ENCODE data around the gene NACC2.

NACC2 gene

GRCh38 chr9:136057236-136058081 lies 37.6 kb downstream of the NACC2 start:
- H3K4me3 ChIP-seq (replicated peaks; ENCODE audit: low read depth, low read length): no peak overlapping the region
- TF ChIP-seq, protein P1, sequence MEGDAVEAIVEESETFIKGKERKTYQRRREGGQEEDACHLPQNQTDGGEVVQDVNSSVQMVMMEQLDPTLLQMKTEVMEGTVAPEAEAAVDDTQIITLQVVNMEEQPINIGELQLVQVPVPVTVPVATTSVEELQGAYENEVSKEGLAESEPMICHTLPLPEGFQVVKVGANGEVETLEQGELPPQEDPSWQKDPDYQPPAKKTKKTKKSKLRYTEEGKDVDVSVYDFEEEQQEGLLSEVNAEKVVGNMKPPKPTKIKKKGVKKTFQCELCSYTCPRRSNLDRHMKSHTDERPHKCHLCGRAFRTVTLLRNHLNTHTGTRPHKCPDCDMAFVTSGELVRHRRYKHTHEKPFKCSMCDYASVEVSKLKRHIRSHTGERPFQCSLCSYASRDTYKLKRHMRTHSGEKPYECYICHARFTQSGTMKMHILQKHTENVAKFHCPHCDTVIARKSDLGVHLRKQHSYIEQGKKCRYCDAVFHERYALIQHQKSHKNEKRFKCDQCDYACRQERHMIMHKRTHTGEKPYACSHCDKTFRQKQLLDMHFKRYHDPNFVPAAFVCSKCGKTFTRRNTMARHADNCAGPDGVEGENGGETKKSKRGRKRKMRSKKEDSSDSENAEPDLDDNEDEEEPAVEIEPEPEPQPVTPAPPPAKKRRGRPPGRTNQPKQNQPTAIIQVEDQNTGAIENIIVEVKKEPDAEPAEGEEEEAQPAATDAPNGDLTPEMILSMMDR (IDR thresholded peaks at IDR 0.05; ENCODE audit: low read length, missing control alignments): no peak
- no peak for DNase-seq (ENCODE audit: low read depth)

DNA sequence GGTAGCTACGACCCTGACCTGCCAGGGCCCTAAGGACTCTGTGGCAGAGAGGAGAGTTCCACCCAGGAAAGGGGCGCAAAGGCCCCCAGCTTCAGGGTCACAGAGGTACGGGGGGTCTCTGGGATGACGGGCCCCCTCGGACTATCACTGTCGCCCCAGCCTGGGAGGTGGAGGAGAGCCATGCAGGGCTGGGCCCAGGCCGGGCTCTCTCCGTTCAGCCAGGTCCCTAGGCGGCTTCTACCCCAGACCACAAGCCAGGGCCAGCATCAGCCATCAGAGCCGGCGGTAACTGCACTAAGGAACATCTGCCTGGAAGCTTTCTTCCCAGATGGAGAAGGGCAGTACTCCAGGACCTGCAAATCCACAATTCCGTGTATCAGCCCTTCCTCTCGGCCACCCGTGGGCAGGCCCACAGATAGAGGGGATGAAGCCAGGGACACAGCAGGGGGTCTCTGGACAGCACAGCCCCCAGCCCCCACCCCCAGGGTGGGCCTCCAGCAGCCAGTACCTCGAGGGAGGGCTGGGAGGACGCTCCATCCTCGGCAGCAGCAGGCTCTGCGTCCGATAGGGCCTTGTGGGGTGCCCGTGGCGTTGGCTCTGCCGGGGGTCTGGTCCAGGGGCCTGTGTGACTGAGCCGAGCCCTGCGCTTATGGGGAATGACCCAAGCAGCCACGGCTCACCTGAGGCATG lies 38.4 kb downstream of the NACC2 start:
- H3K4me3 ChIP-seq (replicated peaks; ENCODE audit: low read depth, low read length): no peak overlapping the region
- TF ChIP-seq, protein P1 (IDR thresholded peaks at IDR 0.05; ENCODE audit: low read length, missing control alignments): no peak
- no peak for DNase-seq (ENCODE audit: low read depth)

- no peak for DNase-seq (ENCODE audit: low read depth)
- TF ChIP-seq, protein P1 (IDR thresholded peaks at IDR 0.05; ENCODE audit: low read length, missing control alignments): no peak
- no peak overlapping the region for H3K4me3 ChIP-seq (replicated peaks; ENCODE audit: low read depth, low read length)
Observed at GRCh38 chr9:136055715-136056545, 39.2 kb downstream of the NACC2 start.

DNA sequence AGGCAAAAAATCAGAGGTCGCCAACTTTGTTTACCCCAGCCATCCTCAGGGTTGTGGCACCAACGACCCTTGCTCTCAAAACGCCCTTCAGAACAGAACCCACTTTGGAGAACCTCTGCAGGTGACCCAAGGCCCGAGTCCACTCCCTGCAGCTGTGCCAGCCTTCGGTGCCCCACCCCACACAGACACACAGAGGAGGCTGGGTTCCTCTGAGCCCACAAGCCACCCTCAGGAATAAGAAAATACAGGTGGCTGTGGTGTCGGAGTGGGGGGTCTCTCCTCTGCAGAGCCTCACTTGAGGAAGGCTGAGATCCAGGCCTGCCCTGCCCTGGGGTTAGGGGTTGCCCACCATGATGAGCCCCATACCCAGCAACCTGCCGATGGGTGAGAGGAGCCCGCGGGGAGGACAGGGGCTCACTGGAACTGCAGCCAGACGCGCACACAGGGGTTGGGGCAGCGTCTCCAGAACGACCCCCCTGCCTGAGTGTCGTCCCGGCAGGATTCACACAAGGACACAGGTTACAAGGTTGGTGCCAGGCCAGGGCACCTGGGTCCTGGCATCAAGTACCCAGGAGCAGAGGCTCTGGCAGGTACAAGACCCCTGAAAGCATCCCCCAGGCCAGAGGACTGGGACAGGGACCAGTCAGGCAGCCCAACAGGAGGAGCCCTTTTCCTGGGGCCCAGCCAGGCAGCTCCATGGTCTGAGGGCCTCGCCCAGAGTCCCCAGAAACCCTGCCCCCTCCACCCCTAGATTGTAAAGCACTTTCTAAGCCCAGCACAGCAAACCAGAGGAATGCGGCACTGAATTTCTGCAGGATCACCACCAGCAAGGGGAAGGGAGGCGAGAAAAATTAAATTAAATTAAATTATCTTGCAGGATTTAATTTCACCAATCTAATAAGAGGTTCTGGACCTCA lies 40.0 kb downstream of the NACC2 start:
- TF ChIP-seq, protein P1 (IDR thresholded peaks at IDR 0.05; ENCODE audit: low read length, missing control alignments): no peak

GRCh38 chr9:136054146-136054545 lies 40.9 kb downstream of the NACC2 start:
- DNase-seq (ENCODE audit: low read depth): no peak
- TF ChIP-seq, protein P1 (IDR thresholded peaks at IDR 0.05; ENCODE audit: low read length, missing control alignments): no peak
- H3K4me3 ChIP-seq (replicated peaks; ENCODE audit: low read depth, low read length): no peak overlapping the region

More for the DNA sequence above, 40.0 kb downstream of the NACC2 start:
- DNase-seq (ENCODE audit: low read depth): no peak
- no peak overlapping the region for H3K4me3 ChIP-seq (replicated peaks; ENCODE audit: low read depth, low read length)

DNA sequence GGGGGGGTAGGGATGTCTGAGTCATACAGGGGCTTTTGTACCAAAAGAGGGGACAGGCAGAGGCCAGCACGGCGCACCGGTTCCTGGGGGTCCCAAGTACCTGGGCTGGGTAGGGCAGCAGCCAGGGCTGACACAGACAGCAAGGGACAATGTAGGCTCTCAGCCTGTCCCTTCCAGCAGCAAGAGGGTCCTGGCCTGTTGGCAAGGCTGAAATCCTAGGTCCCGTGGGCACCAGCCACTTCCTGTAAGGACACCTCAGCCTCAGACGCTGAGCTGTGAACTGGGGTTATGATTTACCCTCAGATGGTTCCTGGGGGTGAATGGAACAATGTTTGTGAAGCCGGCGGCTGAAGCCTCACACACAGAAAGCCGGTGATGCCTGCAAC lies 41.3 kb downstream of the NACC2 start:
- TF ChIP-seq, protein P1 (IDR thresholded peaks at IDR 0.05; ENCODE audit: low read length, missing control alignments): no peak
- H3K4me3 ChIP-seq (replicated peaks; ENCODE audit: low read depth, low read length): no peak overlapping the region
- no peak for DNase-seq (ENCODE audit: low read depth)
